GM23338 (cell line): ENCODE measurements around the gene EIF4G3. TPM values are rescaled to one million over a fixed set of nuclear protein-coding genes. Genes with fewer than 3 reads are reported as not detected.

Experiments used
- ATAC-seq: fragments of 200-7000 bp; cut with Tn5 transposase; 3 replicates; pipeline ENCODE4 v1.9.1; 2020
- DNase-seq: peaks from one replicate; pipeline ENCODE4 v3.0.0-alpha.2; 2015; ENCODE audit warnings: low spot score
- H2AFZ ChIP-seq: fragments of 200-600 bp; sonication (generic); 2 replicates; pipeline ENCODE4 v1.8.0; 2016; ENCODE audit warnings: antibody characterized with exemption, mild to moderate bottlenecking, moderate library complexity
- H3F3A ChIP-seq: fragments of 200-600 bp; sonication (generic); replicated peaks from 2 replicates; pipeline ENCODE4 v1.8.0; 2017; ENCODE audit warnings: antibody characterized with exemption, mixed run types, low read depth
- H3K27ac ChIP-seq: fragments of 200-600 bp; sonication (generic); 2 replicates; pipeline ENCODE4 v1.6.1; 2016; ENCODE audit warnings: low read depth
- H3K27me3 ChIP-seq: fragments of 200-600 bp; sonication (generic); 2 replicates; pipeline ENCODE4 v1.8.0; 2016; ENCODE audit warnings: mild to moderate bottlenecking, mixed run types, moderate library complexity; ENCODE audit not compliant: insufficient read depth
- H3K36me3 ChIP-seq: fragments of 200-600 bp; sonication (generic); 2 replicates; pipeline ENCODE4 v1.8.0; 2016; ENCODE audit warnings: mild to moderate bottlenecking; ENCODE audit not compliant: insufficient read depth
- H3K4me1 ChIP-seq: fragments of 200-600 bp; sonication (generic); 2 replicates; pipeline ENCODE4 v1.8.0; 2016; ENCODE audit warnings: mild to moderate bottlenecking, moderate library complexity; ENCODE audit not compliant: insufficient read depth
- H3K4me2 ChIP-seq: fragments of 200-600 bp; sonication (generic); 2 replicates; pipeline ENCODE4 v1.7.1; 2017; ENCODE audit warnings: mixed run types
- H3K4me3 ChIP-seq: fragments of 200-600 bp; sonication (generic); 2 replicates; pipeline ENCODE4 v1.6.1; 2016; ENCODE audit warnings: mixed run types
- H3K79me2 ChIP-seq: fragments of 200-600 bp; sonication (generic); replicated peaks from 2 replicates; pipeline ENCODE4 v1.8.0; 2017; ENCODE audit warnings: mild to moderate bottlenecking; ENCODE audit not compliant: insufficient read depth
- H3K9me2 ChIP-seq: fragments of 200-600 bp; sonication (generic); 2 replicates; pipeline ENCODE4 v1.8.0; 2017; ENCODE audit not compliant: insufficient read depth
- H4K20me1 ChIP-seq: fragments of 200-600 bp; sonication (generic); replicated peaks from 2 replicates; pipeline ENCODE4 v1.8.0; 2017; ENCODE audit warnings: mild to moderate bottlenecking; ENCODE audit not compliant: insufficient read depth
- H3K27ac Mint-ChIP-seq: 2 replicates; pipeline ENCODE4 v1.8.0; 2020; ENCODE audit warnings: inconsistent platforms, mild to moderate bottlenecking, moderate library complexity, mixed read lengths
- H3K27me3 Mint-ChIP-seq: 3 replicates; pipeline ENCODE4 v1.8.0; 2022; ENCODE audit warnings: low read depth, mild to moderate bottlenecking, moderate library complexity, mixed read lengths, inconsistent platforms; ENCODE audit not compliant: insufficient read depth, poor library complexity
- H3K36me3 Mint-ChIP-seq: 3 replicates; pipeline ENCODE4 v1.8.0; 2021; ENCODE audit warnings: low read depth, mild to moderate bottlenecking, inconsistent platforms, moderate library complexity, mixed read lengths
- H3K4me1 Mint-ChIP-seq: 3 replicates; pipeline ENCODE4 v1.8.0; 2020; ENCODE audit warnings: mild to moderate bottlenecking, inconsistent platforms, mixed read lengths
- H3K4me3 Mint-ChIP-seq: 3 replicates; pipeline ENCODE4 v1.8.0; 2021; ENCODE audit warnings: moderate library complexity, mild to moderate bottlenecking, inconsistent platforms, mixed read lengths
- H3K9me3 Mint-ChIP-seq: 3 replicates; pipeline ENCODE4 v1.8.0; 2020; ENCODE audit warnings: moderate library complexity, mild to moderate bottlenecking, inconsistent platforms, mixed read lengths
- CREB1 ChIP-seq: fragments of 250-450 bp; sonication (Bioruptor Pico); IDR thresholded peaks from 2 replicates; pipeline ENCODE4 v1.5.0; 2020; ENCODE audit warnings: low read depth, mild to moderate bottlenecking, moderate library complexity
- CTCF ChIP-seq, 2 experiments: fragments of 200-600 bp in 1 of 2; sonication (generic) in 1 of 2; conservative IDR thresholded peaks; 2 replicates each; pipeline versions ENCODE4 v1.5.1 to v1.6.1; 2016 to 2017; ENCODE audit warnings: antibody characterized with exemption in 2 of 2, low read depth in 2 of 2, mild to moderate bottlenecking in 2 of 2, moderate library complexity in 1 of 2
- ETS1 ChIP-seq: IDR thresholded peaks from 2 replicates; pipeline ENCODE4 v1.6.1; 2016; ENCODE audit warnings: antibody characterized with exemption
- EZH2 ChIP-seq: fragments of 200-600 bp; sonication (generic); IDR thresholded peaks from one replicate; pipeline ENCODE4 v1.8.0; 2017; ENCODE audit warnings: antibody characterized with exemption, mild to moderate bottlenecking, low read depth; ENCODE audit not compliant: unreplicated experiment
- EZH2phosphoT487 ChIP-seq: fragments of 200-600 bp; sonication (generic); IDR thresholded peaks from one replicate; pipeline ENCODE4 v1.8.1; 2018; ENCODE audit warnings: antibody characterized with exemption; ENCODE audit not compliant: unreplicated experiment
- JUNB ChIP-seq: IDR thresholded peaks from one replicate; pipeline ENCODE4 v1.6.1; 2016; ENCODE audit warnings: antibody characterized with exemption; ENCODE audit not compliant: unreplicated experiment
- NANOG ChIP-seq: IDR thresholded peaks from 2 replicates; pipeline ENCODE4 v1.6.1; 2016; ENCODE audit warnings: antibody characterized with exemption, borderline replicate concordance
- POLR2AphosphoS5 ChIP-seq: IDR thresholded peaks from 2 replicates; pipeline ENCODE4 v1.6.1; 2016; ENCODE audit warnings: antibody characterized with exemption, low read depth
- REST ChIP-seq: IDR thresholded peaks from one replicate; pipeline ENCODE4 v1.6.1; 2018; ENCODE audit warnings: antibody characterized with exemption; ENCODE audit not compliant: unreplicated experiment
- STAT1 ChIP-seq: IDR thresholded peaks from one replicate; pipeline ENCODE4 v1.6.1; 2016; ENCODE audit warnings: antibody characterized with exemption; ENCODE audit not compliant: unreplicated experiment
- ZNF114 ChIP-seq: fragments of 250-450 bp; sonication (Bioruptor Pico); IDR thresholded peaks from 2 replicates; pipeline ENCODE4 v1.5.0; 2020; ENCODE audit warnings: mild to moderate bottlenecking, moderate library complexity
- ZNF331 ChIP-seq: fragments of 250-450 bp; sonication (Bioruptor Pico); IDR thresholded peaks from 2 replicates; pipeline ENCODE4 v1.5.0; 2020; ENCODE audit warnings: low read depth, mild to moderate bottlenecking, moderate library complexity
- ZNF462 ChIP-seq: fragments of 250-450 bp; sonication (Bioruptor Pico); IDR thresholded peaks from 2 replicates; pipeline ENCODE4 v1.5.0; 2020; ENCODE audit warnings: mild to moderate bottlenecking, moderate library complexity
- polyA plus RNA-seq: library from polyadenylated mRNA; unstranded; fragments of >200 nt; fragmentation: Nextera tagmentation; extraction: Ambion mirVana; gene quantifications from 2 replicates; pipeline ENCODE4 v1.2.1, GENCODE V29; 2016
- total RNA-seq: library from RNA; depleted of rRNA; stranded (reverse); fragments of >200 nt; shearing (Covaris generic); gene quantifications from 2 replicates; pipeline ENCODE4 v1.2.3, GENCODE V29; 2014

Gene EIF4G3
- total and polyA plus RNA-seq, 2 experiments from 2014 or later: 37.9 to 68.1 TPM

- Histone ChIP-seq H4K20me1 (peaks cover 5% of the 10 kb centered on the region), H3K27me3 (no peaks in the 10 kb centered on the region), H3K27ac (no peak overlapping the region), H3K79me2 (peaks cover 74% of the 10 kb centered on the region), H3F3A (no peaks in the 10 kb centered on the region), H3K4me2 (no peak overlapping the region), H3K4me3 (no peak overlapping the region), H3K9me2 (no peaks in the 10 kb centered on the region), H2AFZ (no peak overlapping the region), H3K4me1 (no peaks in the 10 kb centered on the region), H3K36me3 (no peaks in the 10 kb centered on the region)
- no peak for TF ChIP-seq ETS1
- TF ChIP-seq POLR2AphosphoS5: no peak
- no peak for TF ChIP-seq CREB1 (CRISPR knock-in tag)
- TF ChIP-seq STAT1: no peak
- no peak for TF ChIP-seq EZH2phosphoT487
- no peak for TF ChIP-seq ZNF114 (CRISPR knock-in tag)
- TF ChIP-seq JUNB: no peak
- no peak for TF ChIP-seq ZNF331 (CRISPR knock-in tag)
- no peak for TF ChIP-seq NANOG
- no peak for TF ChIP-seq EZH2
- no peak for TF ChIP-seq CTCF (conservative IDR thresholded peaks at IDR 0.05; ENCODE audit: low read depth in 2 of 2)
- no peak for TF ChIP-seq ZNF462 (CRISPR knock-in tag)
- TF ChIP-seq REST: no peak
- H3K36me3 Mint-ChIP-seq: peaks cover 42% of the 10 kb centered on the region
- no peak for DNase-seq
- no peak overlapping the region for H3K4me3 Mint-ChIP-seq
- H3K27me3 Mint-ChIP-seq: peaks cover 1% of the 10 kb centered on the region
- no peaks in the 10 kb centered on the region for H3K9me3 Mint-ChIP-seq
- no peak for ATAC-seq
- no peak overlapping the region for H3K27ac Mint-ChIP-seq
- H3K4me1 Mint-ChIP-seq: peaks cover 1% of the 10 kb centered on the region; the same call in 2 of the 3 replicates
Observed at GRCh38 chr1:21027805-21028204, 148.9 kb downstream of the EIF4G3 start.
